Peyer's patch (tissue), 4 donors: ENCODE data around the gene PAIP2B.

Source experiments
- POLR2A ChIP-seq, 2 donors: fragments of 450-650 bp; IDR thresholded peaks; one replicate each; pipeline ENCODE4 v1.5.1; 2017; ENCODE audit warnings: antibody characterized with exemption in 2 of 2, mild to moderate bottlenecking in 2 of 2, moderate library complexity in 2 of 2
- TF ChIP-seq, protein P1 (sequence below), 6 experiments: fragments of 450-650 bp in 4 of 6; fragments of 200-600 bp in 2 of 6; sonication (generic) in 1 of 6; IDR thresholded peaks; one replicate each; pipeline ENCODE4 v1.5.1; 2017 to 2019; ENCODE audit warnings: antibody characterized with exemption in 6 of 6, mild to moderate bottlenecking in 3 of 6, moderate library complexity in 1 of 6

DNA sequence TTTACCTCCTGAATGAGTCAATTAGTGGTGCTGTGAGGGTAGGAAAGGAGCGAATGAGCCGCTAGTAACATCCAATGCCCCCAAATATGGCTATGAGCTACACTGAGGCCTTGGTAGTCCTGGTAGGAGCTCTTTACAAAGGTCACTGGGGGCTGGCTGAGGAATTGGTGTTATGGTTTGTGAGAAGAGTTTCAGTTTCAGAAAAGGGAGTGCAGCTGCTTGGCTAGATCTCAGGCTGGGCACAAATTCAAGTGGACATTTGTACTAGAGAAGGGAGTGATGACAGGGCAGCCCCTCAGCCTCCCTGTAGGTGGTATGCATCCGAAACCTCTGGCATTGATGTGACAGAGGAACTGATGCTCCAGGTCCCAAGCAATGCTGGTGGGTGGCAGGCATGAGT lies 13.9 kb upstream of the PAIP2B start:
- TF ChIP-seq, protein P1, sequence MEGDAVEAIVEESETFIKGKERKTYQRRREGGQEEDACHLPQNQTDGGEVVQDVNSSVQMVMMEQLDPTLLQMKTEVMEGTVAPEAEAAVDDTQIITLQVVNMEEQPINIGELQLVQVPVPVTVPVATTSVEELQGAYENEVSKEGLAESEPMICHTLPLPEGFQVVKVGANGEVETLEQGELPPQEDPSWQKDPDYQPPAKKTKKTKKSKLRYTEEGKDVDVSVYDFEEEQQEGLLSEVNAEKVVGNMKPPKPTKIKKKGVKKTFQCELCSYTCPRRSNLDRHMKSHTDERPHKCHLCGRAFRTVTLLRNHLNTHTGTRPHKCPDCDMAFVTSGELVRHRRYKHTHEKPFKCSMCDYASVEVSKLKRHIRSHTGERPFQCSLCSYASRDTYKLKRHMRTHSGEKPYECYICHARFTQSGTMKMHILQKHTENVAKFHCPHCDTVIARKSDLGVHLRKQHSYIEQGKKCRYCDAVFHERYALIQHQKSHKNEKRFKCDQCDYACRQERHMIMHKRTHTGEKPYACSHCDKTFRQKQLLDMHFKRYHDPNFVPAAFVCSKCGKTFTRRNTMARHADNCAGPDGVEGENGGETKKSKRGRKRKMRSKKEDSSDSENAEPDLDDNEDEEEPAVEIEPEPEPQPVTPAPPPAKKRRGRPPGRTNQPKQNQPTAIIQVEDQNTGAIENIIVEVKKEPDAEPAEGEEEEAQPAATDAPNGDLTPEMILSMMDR (IDR thresholded peaks at IDR 0.05): no peak
- no peak for TF ChIP-seq POLR2A (IDR thresholded peaks at IDR 0.05)
